H1 (cell line): ENCODE data around the gene CEND1. TPM values are rescaled to one million over a fixed set of nuclear protein-coding genes. Genes with fewer than 3 reads are reported as not detected.

Experiments used
- ASH2L ChIP-seq: fragments of 200-600, 300-600 bp; sonication (generic); IDR thresholded peaks from one replicate; pipeline ENCODE4 v1.7.1; 2017; ENCODE audit warnings: low read length
- BCL11A ChIP-seq, 2 experiments: IDR thresholded peaks; one replicate each; pipeline ENCODE4 v1.6.1; 2011; ENCODE audit warnings: low read depth in 2 of 2, low read length in 2 of 2, mild to moderate bottlenecking in 2 of 2
- CTCF ChIP-seq, 3 experiments: IDR thresholded peaks; 1 replicate in 2 of 3; 2 replicates in 1 of 3; pipeline versions ENCODE4 v1.5.1 to v1.6.1; 2011; ENCODE audit warnings: low read length in 3 of 3, mild to moderate bottlenecking in 3 of 3, inconsistent platforms in 2 of 3, low read depth in 1 of 3, moderate library complexity in 1 of 3; ENCODE audit not compliant: insufficient read depth in 1 of 3; ENCODE audit errors: control extremely low read depth in 1 of 3
- JUN ChIP-seq: IDR thresholded peaks from 2 replicates; pipeline ENCODE4 v1.6.1; 2011; ENCODE audit warnings: low read depth, mild to moderate bottlenecking, improper control_type of control experiment, low read length
- MAX ChIP-seq: IDR thresholded peaks from 2 replicates; pipeline ENCODE4 v1.6.1; 2012; ENCODE audit warnings: inconsistent platforms
- SIN3A ChIP-seq, 2 experiments: IDR thresholded peaks in 1 of 2; conservative IDR thresholded peaks in 1 of 2; 2 replicates each; pipeline ENCODE4 v1.6.1; 2011 to 2012; ENCODE audit warnings: low read length in 2 of 2, improper control_type of control experiment in 1 of 2, low read depth in 1 of 2, mild to moderate bottlenecking in 1 of 2
- SP2 ChIP-seq: IDR thresholded peaks from 2 replicates; pipeline ENCODE4 v1.6.1; 2012; ENCODE audit warnings: mild to moderate bottlenecking, low read length, inconsistent platforms
- TBP ChIP-seq: IDR thresholded peaks from 2 replicates; pipeline ENCODE4 v1.6.1; 2011; ENCODE audit warnings: low read depth, low read length, improper control_type of control experiment
- polyA plus RNA-seq, 7 experiments: library from polyadenylated mRNA; depleted of rRNA in 3 of 7; stranded (reverse) in 5 of 7; unstranded in 2 of 7; fragments of >200 nt in 5 of 7; fragments of 200-250 nt in 2 of 7; gene quantifications; 1 replicate in 5 of 7; 2 replicates in 1 of 7; 4 replicates in 1 of 7; pipeline versions ENCODE4 v1.2.1 to v1.2.3, GENCODE V29; 2011 to 2013; ENCODE audit warnings: missing spikeins in 2 of 7, mixed read lengths in 2 of 7
- total RNA-seq: library from RNA; stranded (reverse); fragmentation: NEBNext Ultra II Directional; extraction: Animal tissue kit (Norgen Biotek cat#: 25700); gene quantifications from 2 replicates; pipeline ENCODE4 v1.2.1, GENCODE V29; 2021

CEND1 gene
- total and polyA plus RNA-seq, 2 of the 8 experiments (the other 6 are each of a cell fraction or from before 2014, with no cell fraction given), result 0.82 to 5.0 TPM

GRCh38 chr11:798093-798713 lies 8.3 kb upstream of the CEND1 start, which contains the start of gene SLC25A22 (continued):
- peak; percentile 50 for TF ChIP-seq MAX
- peak; percentile 17 for TF ChIP-seq ASH2L
- TF ChIP-seq JUN, result no peak
- no peak for TF ChIP-seq BCL11A (IDR thresholded peaks at IDR 0.05; ENCODE audit: low read depth in 2 of 2, low read length in 2 of 2)
- peak in 2 of 3 experiments; percentile 76 to 87; a peak in 3 of 4 replicates for TF ChIP-seq CTCF (IDR thresholded peaks at IDR 0.05; ENCODE audit: control extremely low read depth in 1 of 3, insufficient read depth in 1 of 3, low read depth in 1 of 3, low read length in 3 of 3)
- TF ChIP-seq TBP, result no peak
- peak in 1 of 2 experiments; percentile 73; a peak in 2 of 4 replicates for TF ChIP-seq SIN3A (conservative IDR thresholded peaks at IDR 0.05 in 1 of 2, IDR thresholded peaks at IDR 0.05 in 1 of 2; ENCODE audit: low read depth in 1 of 2, low read length in 2 of 2)
- TF ChIP-seq SP2, result no peak
